OCI-LY3 (cell line): ENCODE measurements around the gene COL9A2.

Experiments used
- H2AFZ ChIP-seq: fragments of 200-600, 300-600 bp; shearing (Covaris generic); 2 replicates; pipeline ENCODE4 v1.6.0; 2014; ENCODE audit warnings: antibody characterized with exemption, low read depth, low read length
- H3K27ac ChIP-seq: fragments of 200-600, 300-600 bp; sonication (generic); 2 replicates; pipeline ENCODE4 v1.5.1; 2014; ENCODE audit warnings: mild to moderate bottlenecking, low read length, moderate library complexity, mixed read lengths
- H3K27me3 ChIP-seq: fragments of 200-600, 300-600 bp; sonication (generic); 2 replicates; pipeline ENCODE4 v1.6.1; 2014; ENCODE audit warnings: low read depth, low read length, mixed read lengths
- H3K36me3 ChIP-seq: fragments of 200-600, 300-600 bp; sonication (generic); replicated peaks from 2 replicates; pipeline ENCODE3; 2014; ENCODE audit warnings: low read depth, low read length, mixed read lengths
- H3K4me1 ChIP-seq: fragments of 300-600, 200-600 bp; sonication (generic); 2 replicates; pipeline ENCODE4 v1.6.1; 2014; ENCODE audit warnings: low read length, mixed read lengths
- H3K4me2 ChIP-seq: fragments of 200-600, 300-600 bp; sonication (generic); 2 replicates; pipeline ENCODE4 v1.6.1; 2014; ENCODE audit warnings: low read length, mixed read lengths
- H3K4me3 ChIP-seq: fragments of 300-600, 200-600 bp; sonication (generic); 2 replicates; pipeline ENCODE4 v1.5.1; 2014; ENCODE audit warnings: antibody characterized with exemption, mild to moderate bottlenecking, low read length, moderate library complexity
- H3K79me2 ChIP-seq: fragments of 300-600, 200-600 bp; shearing (Covaris generic); 2 replicates; pipeline ENCODE4 v1.6.1; 2014; ENCODE audit warnings: mild to moderate bottlenecking, low read length, mixed read lengths
- H3K9ac ChIP-seq: fragments of 300-600, 200-600 bp; shearing (Covaris generic); 2 replicates; pipeline ENCODE4 v1.6.0; 2014; ENCODE audit warnings: mild to moderate bottlenecking, low read length, moderate library complexity
- H3K9me3 ChIP-seq: fragments of 200-600, 300-600 bp; shearing (Covaris generic); 2 replicates; pipeline ENCODE4 v1.6.1; 2014; ENCODE audit warnings: low read length, mixed read lengths; ENCODE audit not compliant: insufficient read depth
- H4K20me1 ChIP-seq: fragments of 200-600, 300-600 bp; sonication (generic); 2 replicates; pipeline ENCODE4 v1.6.1; 2016; ENCODE audit warnings: low read length, mixed read lengths; ENCODE audit not compliant: insufficient read depth
- EZH2phosphoT487 ChIP-seq: fragments of 200-600 bp; shearing (Covaris generic); IDR thresholded peaks from 2 replicates; pipeline ENCODE4 v1.6.1; 2018; ENCODE audit warnings: antibody characterized with exemption, mixed run types, low read depth
- TF ChIP-seq, protein P1 (sequence below): fragments of 200-600, 300-600 bp; sonication (generic); IDR thresholded peaks from 2 replicates; pipeline ENCODE4 v1.5.1; 2014; ENCODE audit warnings: antibody characterized with exemption, low read length, low read depth

The COL9A2 gene

DNA sequence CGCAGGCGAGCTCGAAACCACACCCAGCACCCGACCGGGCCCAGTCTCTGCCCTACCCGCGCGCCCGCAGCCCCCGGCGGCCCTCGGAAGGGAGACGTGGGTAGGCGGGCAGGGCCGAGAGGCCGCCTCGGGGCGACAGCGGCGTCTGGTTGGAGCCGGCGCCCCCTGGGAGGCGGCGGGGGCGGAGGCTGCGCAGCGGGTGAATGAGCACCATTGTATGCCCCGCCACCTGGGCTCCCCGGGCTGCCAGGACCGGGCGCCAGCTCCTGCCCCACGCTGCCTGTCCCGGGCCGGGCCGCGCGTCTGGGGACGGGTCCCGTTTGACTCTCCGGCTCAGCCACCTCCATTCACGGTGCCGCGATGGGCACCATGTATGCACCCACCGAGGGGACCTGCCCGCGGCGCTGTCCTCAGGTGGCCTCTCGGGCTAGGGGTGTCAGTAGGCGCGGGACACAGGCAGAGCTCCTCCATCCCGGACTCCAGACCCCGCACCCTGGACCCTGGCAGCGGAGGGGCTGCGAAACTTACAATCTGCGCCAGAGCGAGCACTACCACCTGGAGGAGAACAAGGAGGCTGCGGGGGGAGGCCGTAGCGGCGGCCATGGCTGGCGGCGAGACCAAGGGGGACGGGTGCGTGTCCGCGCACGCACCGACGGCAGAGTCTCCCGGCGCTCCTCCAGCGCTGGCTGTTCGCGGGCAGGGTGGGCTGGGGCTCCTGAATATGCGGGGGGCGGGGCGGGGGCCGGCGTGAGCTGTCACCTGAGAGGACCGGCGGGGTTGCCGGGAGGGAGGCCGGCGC, at the start of gene COL9A2:
TSS of gene COL9A2 (minus strand) at position 692 of the 799 bp plus-strand sequence. CDS start at position 603, 89 bp downstream.
- Histone ChIP-seq H3K9me3 (no peaks in the 10 kb centered on the region), H3K4me1 (peaks cover 38% of the 10 kb centered on the region), H3K79me2 (no peaks in the 10 kb centered on the region), H3K4me3 (peak within 1 kb of the TSS; percentile 76), H3K27ac (no peak within 1 kb of the TSS), H3K36me3 (no peaks in the 10 kb centered on the region), H3K4me2 (peak within 1 kb of the TSS; percentile 93), H4K20me1 (no peaks in the 10 kb centered on the region), H3K9ac (peak within 1 kb of the TSS; percentile 49), H3K27me3 (peaks cover 9% of the 10 kb centered on the region; the same call in 1 of the 2 replicates), H2AFZ (peak within 1 kb of the TSS; percentile 91)
- TF ChIP-seq, protein P1, sequence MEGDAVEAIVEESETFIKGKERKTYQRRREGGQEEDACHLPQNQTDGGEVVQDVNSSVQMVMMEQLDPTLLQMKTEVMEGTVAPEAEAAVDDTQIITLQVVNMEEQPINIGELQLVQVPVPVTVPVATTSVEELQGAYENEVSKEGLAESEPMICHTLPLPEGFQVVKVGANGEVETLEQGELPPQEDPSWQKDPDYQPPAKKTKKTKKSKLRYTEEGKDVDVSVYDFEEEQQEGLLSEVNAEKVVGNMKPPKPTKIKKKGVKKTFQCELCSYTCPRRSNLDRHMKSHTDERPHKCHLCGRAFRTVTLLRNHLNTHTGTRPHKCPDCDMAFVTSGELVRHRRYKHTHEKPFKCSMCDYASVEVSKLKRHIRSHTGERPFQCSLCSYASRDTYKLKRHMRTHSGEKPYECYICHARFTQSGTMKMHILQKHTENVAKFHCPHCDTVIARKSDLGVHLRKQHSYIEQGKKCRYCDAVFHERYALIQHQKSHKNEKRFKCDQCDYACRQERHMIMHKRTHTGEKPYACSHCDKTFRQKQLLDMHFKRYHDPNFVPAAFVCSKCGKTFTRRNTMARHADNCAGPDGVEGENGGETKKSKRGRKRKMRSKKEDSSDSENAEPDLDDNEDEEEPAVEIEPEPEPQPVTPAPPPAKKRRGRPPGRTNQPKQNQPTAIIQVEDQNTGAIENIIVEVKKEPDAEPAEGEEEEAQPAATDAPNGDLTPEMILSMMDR: no peak; the same call in 1 of the 2 replicates
- no peak for TF ChIP-seq EZH2phosphoT487

DNA sequence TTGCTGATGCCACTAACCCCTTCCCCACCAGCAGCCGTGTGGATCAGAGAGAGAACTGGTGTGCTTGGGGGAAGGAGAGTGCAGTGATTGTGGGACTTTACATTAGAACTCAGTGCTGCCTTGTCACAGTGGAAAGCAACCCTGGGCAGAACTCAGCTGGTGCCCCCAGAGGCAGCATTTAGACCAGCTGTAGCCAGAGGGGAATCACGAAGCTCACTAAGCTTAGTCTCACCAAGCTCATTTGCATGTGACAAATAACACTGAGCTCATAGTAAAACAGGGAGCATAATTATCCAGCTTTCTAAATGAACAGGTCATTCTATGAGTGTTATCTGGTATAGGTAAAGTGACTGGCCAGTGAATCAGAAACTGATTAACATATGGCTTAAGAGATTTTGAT, 46.6 kb upstream of the COL9A2 start:
- Histone ChIP-seq H3K4me2 (peak overlapping the region; percentile 58), H3K4me3 (peak overlapping the region; percentile 16; the same call in 1 of the 2 replicates), H3K27me3 (no peaks in the 10 kb centered on the region), H3K36me3 (no peaks in the 10 kb centered on the region), H3K27ac (peak overlapping the region; percentile 65), H3K79me2 (no peaks in the 10 kb centered on the region), H2AFZ (no peak overlapping the region), H3K4me1 (peaks cover 20% of the 10 kb centered on the region), H3K9me3 (no peaks in the 10 kb centered on the region), H4K20me1 (no peaks in the 10 kb centered on the region), H3K9ac (peak overlapping the region; percentile 50)
- TF ChIP-seq, protein P1: peak; percentile 28
- no peak for TF ChIP-seq EZH2phosphoT487

DNA sequence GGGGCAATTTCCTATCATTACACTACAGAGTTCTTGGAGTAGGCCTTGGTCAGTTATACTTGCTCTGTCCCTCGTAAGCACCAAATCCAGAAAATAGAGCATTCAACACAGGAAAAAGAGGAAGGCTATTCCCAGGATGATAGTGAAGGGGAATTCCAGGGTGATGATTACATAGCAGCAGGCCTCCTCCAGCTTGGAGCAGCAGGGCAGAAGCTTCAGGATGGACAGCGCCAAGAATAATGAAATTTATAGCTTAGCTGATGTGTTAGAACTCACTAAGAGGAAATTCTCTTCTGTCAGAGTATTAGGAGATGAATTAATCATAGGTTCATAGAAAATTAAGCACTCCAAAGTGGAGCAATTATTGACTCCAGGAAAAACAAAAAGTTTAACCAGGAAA, 45.6 kb upstream of the COL9A2 start:
- Histone ChIP-seq H3K36me3 (no peaks in the 10 kb centered on the region), H3K4me1 (peaks cover 20% of the 10 kb centered on the region), H3K9me3 (no peaks in the 10 kb centered on the region), H3K79me2 (no peaks in the 10 kb centered on the region), H3K4me3 (no peak overlapping the region), H3K4me2 (no peak overlapping the region), H4K20me1 (no peaks in the 10 kb centered on the region), H3K27ac (no peak overlapping the region), H2AFZ (no peak overlapping the region), H3K9ac (no peak overlapping the region), H3K27me3 (no peaks in the 10 kb centered on the region)
- no peak for TF ChIP-seq EZH2phosphoT487
- TF ChIP-seq, protein P1: no peak

DNA sequence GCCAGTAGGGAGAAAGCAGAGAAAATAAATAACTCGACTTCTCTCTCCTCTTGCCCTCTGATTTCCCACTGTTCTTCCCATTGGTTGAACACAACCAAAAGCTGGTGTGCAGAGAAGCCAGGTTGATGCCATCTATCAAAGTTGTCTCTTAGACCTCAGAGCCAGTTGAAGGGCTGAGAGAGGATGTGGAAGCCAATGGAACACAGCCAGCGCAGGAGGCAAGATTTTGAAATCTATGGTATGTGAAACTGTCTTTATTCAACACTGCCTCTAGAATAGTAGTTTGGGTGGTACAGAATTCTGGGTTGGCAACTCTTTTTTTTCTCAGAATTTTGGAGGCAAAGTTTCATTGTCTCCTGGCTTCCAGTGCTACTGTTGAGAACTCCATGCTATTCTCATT, 45.1 kb upstream of the COL9A2 start:
- TF ChIP-seq, protein P1: no peak
- no peak for TF ChIP-seq EZH2phosphoT487
- H3K79me2 ChIP-seq: no peaks in the 10 kb centered on the region
- H4K20me1 ChIP-seq: no peaks in the 10 kb centered on the region
- H3K9me3 ChIP-seq: no peaks in the 10 kb centered on the region
- H3K27ac ChIP-seq: no peak overlapping the region
- H3K9ac ChIP-seq: no peak overlapping the region
- H3K36me3 ChIP-seq: no peaks in the 10 kb centered on the region
- no peak overlapping the region for H3K4me2 ChIP-seq
- peaks cover 20% of the 10 kb centered on the region for H3K4me1 ChIP-seq
- no peak overlapping the region for H2AFZ ChIP-seq
- no peak overlapping the region for H3K4me3 ChIP-seq
- H3K27me3 ChIP-seq: no peaks in the 10 kb centered on the region
